Activated naive CD8-positive, alpha-beta T cell treated with anti-CD3 and anti-CD28 coated beads, Interleukin-2, amount 50 U/mL, for 24 hours (primary cell): Measurements from ENCODE around the gene SYCP2L.
A peak's percentile ranks its signal among the peaks of the same experiment; 100 is the strongest.
"Not testable (repeated sequence)": the region's sequence is repeated elsewhere in the genome, so short reads cannot be mapped to it uniquely, and the experiment has no call there.

Experiments used
- ATAC-seq: fragments of 150-1000 bp; cut with Tn5 transposase; one replicate; pipeline ENCODE4 v1.10.0; 2021
- DNase-seq: peaks from one replicate; pipeline ENCODE4 v3.0.0; 2021
- H3K27ac Mint-ChIP-seq: one replicate; pipeline ENCODE4 v1.8.0; 2021; ENCODE audit warnings: mild to moderate bottlenecking, mixed read lengths
- H3K27me3 Mint-ChIP-seq: one replicate; pipeline ENCODE4 v1.8.0; 2021; ENCODE audit warnings: mixed read lengths
- H3K36me3 Mint-ChIP-seq: one replicate; pipeline ENCODE4 v1.8.0; 2021; ENCODE audit warnings: low read depth, mixed read lengths
- H3K4me1 Mint-ChIP-seq: one replicate; pipeline ENCODE4 v1.8.0; 2021; ENCODE audit warnings: mixed read lengths
- H3K4me3 Mint-ChIP-seq: one replicate; pipeline ENCODE4 v1.8.0; 2021; ENCODE audit warnings: mild to moderate bottlenecking, moderate library complexity, mixed read lengths
- H3K9me3 Mint-ChIP-seq: one replicate; pipeline ENCODE4 v1.8.0; 2021; ENCODE audit warnings: mixed read lengths

SYCP2L gene

DNA sequence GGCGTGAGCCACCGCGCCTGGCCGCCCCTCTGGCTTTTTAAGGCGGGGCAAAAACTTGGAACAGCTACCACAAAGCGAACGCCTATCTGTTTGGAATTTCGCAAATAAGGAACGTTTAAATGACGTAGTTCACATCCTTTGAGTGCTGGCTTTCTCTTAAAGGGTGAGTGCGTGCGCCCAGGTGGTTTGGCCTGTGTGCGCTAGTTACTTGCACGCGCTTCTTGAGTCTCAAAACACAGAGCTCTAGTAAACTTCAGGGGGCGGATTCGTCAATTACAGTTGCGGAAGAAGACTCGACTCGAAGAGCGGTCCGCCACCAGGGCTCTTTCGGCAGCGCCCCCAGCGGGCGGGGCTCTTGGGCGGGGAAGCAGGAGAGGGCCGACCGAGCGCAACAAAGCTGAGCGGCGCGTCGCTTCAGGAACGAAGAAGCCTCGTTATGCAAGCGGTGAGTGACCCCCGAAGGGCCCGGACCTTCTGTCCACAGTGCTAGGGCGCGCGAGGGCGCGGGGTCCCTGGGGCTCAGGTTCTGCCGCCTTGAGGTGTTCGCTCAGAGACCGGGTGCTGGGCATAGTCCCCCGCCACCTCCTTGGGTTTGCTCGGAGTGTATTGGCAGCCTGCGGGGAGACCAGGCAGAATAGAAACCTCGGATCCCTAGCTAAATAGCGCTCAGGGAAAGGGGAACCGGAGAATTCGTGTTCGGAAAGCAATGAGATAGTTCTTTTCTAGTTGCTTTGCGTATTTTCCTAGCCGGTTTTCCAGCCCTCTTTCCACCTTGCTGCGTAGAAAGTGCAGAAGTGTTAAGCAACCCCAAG, at the start of gene SYCP2L:
Gene SYCP2L (plus strand): TSS at position 362 of the 812 bp plus-strand sequence. CDS start 75 bp downstream, at position 437.
- DNase-seq (no peak), ATAC-seq (peak; percentile 20)
- no peak within 1 kb of the TSS for H3K27ac Mint-ChIP-seq
- peaks cover 84% of the 10 kb centered on the region for H3K27me3 Mint-ChIP-seq
- peaks cover 10% of the 10 kb centered on the region for H3K4me1 Mint-ChIP-seq
- H3K9me3 Mint-ChIP-seq = peaks cover 13% of the 10 kb centered on the region
- H3K4me3 Mint-ChIP-seq = peak within 1 kb of the TSS; percentile 63
- no peaks in the 10 kb centered on the region for H3K36me3 Mint-ChIP-seq

DNA sequence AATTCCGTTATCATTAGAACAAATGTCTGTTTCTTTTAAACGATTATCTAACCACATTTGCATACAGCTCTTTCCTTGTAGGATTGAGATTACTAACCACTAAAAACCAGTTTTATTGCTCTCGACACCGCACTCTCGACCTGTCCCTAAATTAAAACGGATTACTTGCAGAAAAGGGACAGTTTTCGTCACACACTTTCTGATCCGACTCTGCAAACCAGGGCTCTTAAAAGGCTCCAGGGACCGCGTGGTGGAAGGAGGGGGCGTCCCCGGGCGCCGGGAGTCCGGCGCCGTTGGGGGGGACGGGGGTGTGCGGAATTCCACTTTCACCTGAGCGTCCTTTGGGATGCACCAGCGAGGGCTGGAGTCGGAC, 49.2 kb upstream of the SYCP2L start:
- ATAC-seq (no peak), DNase-seq (peak; percentile 5)
- peaks cover 54% of the 10 kb centered on the region for H3K27me3 Mint-ChIP-seq
- H3K4me1 Mint-ChIP-seq = peaks cover 19% of the 10 kb centered on the region
- H3K9me3 Mint-ChIP-seq = no peaks in the 10 kb centered on the region
- peak overlapping the region; percentile 82 for H3K4me3 Mint-ChIP-seq
- H3K36me3 Mint-ChIP-seq = peaks cover 2% of the 10 kb centered on the region
- peak overlapping the region; percentile 48 for H3K27ac Mint-ChIP-seq

- Mint-ChIP-seq H3K9me3 (no peaks in the 10 kb centered on the region), H3K4me1 (peaks cover 19% of the 10 kb centered on the region), H3K4me3 (peak within 1 kb of the TSS; percentile 82), H3K27ac (peak within 1 kb of the TSS; percentile 97), H3K27me3 (peaks cover 54% of the 10 kb centered on the region), H3K36me3 (peaks cover 2% of the 10 kb centered on the region)
- ATAC-seq = peak; percentile 78
- DNase-seq = peak; percentile 87
Measured at GRCh38 chr6:10837995-10838793, 48.7 kb upstream of the SYCP2L start, which contains the start of gene MAK. TSS of gene MAK (minus strand) at chr6:10838539. CDS start at chr6:10830648, 7,891 bp downstream.

DNA sequence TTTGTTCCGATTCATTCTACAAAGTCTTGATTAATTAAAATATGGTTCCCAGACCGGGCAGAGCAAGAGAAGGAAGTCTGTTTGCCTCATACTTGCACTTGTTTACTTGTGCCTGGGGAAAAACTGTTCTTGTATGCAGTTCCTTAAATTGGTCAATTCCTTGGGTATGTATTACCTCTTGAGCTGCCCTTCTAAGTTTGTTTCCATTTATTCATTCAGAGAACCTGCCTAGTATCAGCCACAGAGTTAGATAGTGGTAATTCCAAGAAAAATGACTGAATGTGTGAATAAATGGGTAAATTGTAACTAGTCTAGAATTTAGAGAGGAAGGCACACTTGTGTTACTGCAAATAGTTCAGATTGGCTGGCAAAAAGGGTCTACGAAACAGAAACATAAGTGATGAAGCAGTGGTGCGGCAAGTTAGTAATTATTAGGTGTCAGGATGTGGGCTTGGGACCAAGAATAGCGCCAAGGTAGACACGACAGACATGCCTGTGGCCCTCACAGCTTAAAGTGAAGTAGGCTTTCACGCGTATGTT, 48.0 kb upstream of the SYCP2L start:
- Mint-ChIP-seq H3K27me3 (peaks cover 58% of the 10 kb centered on the region), H3K9me3 (no peaks in the 10 kb centered on the region), H3K4me1 (peaks cover 19% of the 10 kb centered on the region), H3K27ac (peak overlapping the region; percentile 97), H3K4me3 (peak overlapping the region; percentile 82), H3K36me3 (peaks cover 2% of the 10 kb centered on the region)
- DNase-seq = peak; percentile 16
- peak; percentile 81 for ATAC-seq

DNA sequence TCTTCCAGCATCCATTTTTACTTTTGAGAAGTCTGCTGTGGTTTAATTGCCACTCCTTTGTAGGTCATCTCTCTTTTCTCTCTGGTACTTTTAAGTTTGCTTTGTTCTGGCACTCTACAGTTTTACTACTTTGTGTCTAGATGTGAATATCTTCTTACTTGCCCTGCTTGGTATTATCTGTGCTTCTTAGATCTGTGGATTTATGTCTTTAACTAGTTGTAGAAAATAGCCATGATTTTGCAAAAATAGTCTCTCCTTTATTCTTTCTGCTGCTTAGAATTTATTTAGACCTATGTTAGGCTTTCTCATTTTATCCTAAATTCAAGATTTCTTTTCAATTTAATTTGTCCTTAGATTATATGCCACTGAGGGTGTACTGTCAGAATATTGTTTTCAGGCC, 43.3 kb upstream of the SYCP2L start:
- Mint-ChIP-seq H3K4me3 (no peak overlapping the region), H3K27me3 (peaks cover 32% of the 10 kb centered on the region), H3K9me3 (no peaks in the 10 kb centered on the region), H3K36me3 (no peaks in the 10 kb centered on the region), H3K27ac (no peak overlapping the region), H3K4me1 (peaks cover 10% of the 10 kb centered on the region)
- DNase-seq = no peak
- no peak for ATAC-seq

DNA sequence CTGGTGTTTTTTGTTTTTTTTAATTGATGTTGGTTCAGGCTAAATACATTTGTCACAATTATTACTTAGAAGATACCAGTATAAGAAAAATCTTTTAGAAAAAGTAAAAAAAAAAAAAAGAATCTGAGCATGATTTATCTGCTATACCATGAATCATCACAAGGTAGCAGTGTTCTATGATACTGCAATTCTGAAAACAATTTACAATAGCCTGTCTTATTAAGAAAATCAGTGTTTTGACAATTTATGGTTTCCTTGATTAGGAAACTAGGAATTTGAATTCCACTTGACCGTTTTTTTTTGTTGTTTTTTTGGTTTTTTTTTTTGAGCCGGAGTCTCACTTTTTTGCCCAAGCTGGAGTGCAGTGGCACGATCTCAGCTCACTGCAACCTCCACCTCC, 39.2 kb upstream of the SYCP2L start:
- ATAC-seq (no peak), DNase-seq (no peak)
- Mint-ChIP-seq H3K27me3 (peaks cover 7% of the 10 kb centered on the region), H3K27ac (no peak overlapping the region), H3K36me3 (no peaks in the 10 kb centered on the region), H3K9me3 (no peaks in the 10 kb centered on the region), H3K4me3 (no peak overlapping the region), H3K4me1 (no peaks in the 10 kb centered on the region)

- peaks cover 4% of the 10 kb centered on the region for H3K36me3 Mint-ChIP-seq
- no peaks in the 10 kb centered on the region for H3K4me1 Mint-ChIP-seq
- no peak overlapping the region for H3K27ac Mint-ChIP-seq
- no peak overlapping the region for H3K4me3 Mint-ChIP-seq
- peaks cover 6% of the 10 kb centered on the region for H3K27me3 Mint-ChIP-seq
- no peak for DNase-seq
- no peak for ATAC-seq
- peaks cover 15% of the 10 kb centered on the region for H3K9me3 Mint-ChIP-seq
Measured at GRCh38 chr6:10849901-10850300, 37.0 kb upstream of the SYCP2L start.

DNA sequence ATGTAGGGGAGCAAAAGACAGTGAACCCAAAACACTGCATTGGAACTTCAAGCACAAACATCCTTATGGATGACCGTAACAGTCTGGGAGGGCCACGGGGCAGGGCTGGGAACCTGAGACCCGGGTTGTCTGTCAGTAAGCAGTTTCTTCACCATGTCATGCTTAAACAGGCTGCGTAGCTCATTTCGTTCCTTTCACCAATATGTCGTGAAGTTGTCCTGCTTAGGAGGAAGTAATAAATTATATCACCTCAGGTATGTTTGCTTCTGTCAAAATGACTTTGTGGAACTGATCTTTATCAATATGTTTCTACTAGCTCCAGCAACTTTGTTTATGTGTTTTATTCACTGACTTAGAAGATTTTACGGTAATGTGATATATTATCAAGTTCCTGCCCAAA, 36.1 kb upstream of the SYCP2L start:
- peaks cover 4% of the 10 kb centered on the region for H3K36me3 Mint-ChIP-seq

GRCh38 chr6:10852361-10852960, 34.4 kb upstream of the SYCP2L start:
- Mint-ChIP-seq H3K27ac (no peak overlapping the region), H3K9me3 (peaks cover 15% of the 10 kb centered on the region), H3K4me1 (no peaks in the 10 kb centered on the region), H3K36me3 (peaks cover 4% of the 10 kb centered on the region), H3K27me3 (peaks cover 2% of the 10 kb centered on the region), H3K4me3 (no peak overlapping the region)
- no peak for DNase-seq
- ATAC-seq = no peak

More for the DNA sequence above, 36.1 kb upstream of the SYCP2L start:
- Mint-ChIP-seq H3K27me3 (peaks cover 6% of the 10 kb centered on the region), H3K4me3 (no peak overlapping the region), H3K4me1 (no peaks in the 10 kb centered on the region), H3K27ac (no peak overlapping the region), H3K9me3 (peaks cover 15% of the 10 kb centered on the region)
- ATAC-seq = no peak
- DNase-seq = no peak

GRCh38 chr6:10853849-10854300, 33.0 kb upstream of the SYCP2L start:
- not testable (repeated sequence) for H3K36me3 Mint-ChIP-seq, H3K4me1 Mint-ChIP-seq, H3K27me3 Mint-ChIP-seq, H3K4me3 Mint-ChIP-seq, ATAC-seq, DNase-seq, H3K27ac Mint-ChIP-seq
- peaks cover 15% of the 10 kb centered on the region for H3K9me3 Mint-ChIP-seq

GRCh38 chr6:10854922-10855632, 31.8 kb upstream of the SYCP2L start:
- Mint-ChIP-seq H3K4me1 (no peaks in the 10 kb centered on the region), H3K27ac (no peak overlapping the region), H3K27me3 (peaks cover 2% of the 10 kb centered on the region), H3K4me3 (no peak overlapping the region), H3K36me3 (peaks cover 4% of the 10 kb centered on the region), H3K9me3 (peaks cover 15% of the 10 kb centered on the region)
- ATAC-seq = no peak
- no peak for DNase-seq

GRCh38 chr6:10857259-10857658, 29.6 kb upstream of the SYCP2L start:
- peaks cover 2% of the 10 kb centered on the region for H3K27me3 Mint-ChIP-seq
- DNase-seq (no peak), ATAC-seq (no peak)
- H3K4me3 Mint-ChIP-seq = no peak overlapping the region
- peaks cover 15% of the 10 kb centered on the region for H3K9me3 Mint-ChIP-seq
- peaks cover 4% of the 10 kb centered on the region for H3K36me3 Mint-ChIP-seq
- no peaks in the 10 kb centered on the region for H3K4me1 Mint-ChIP-seq
- H3K27ac Mint-ChIP-seq = no peak overlapping the region

- no peak for ATAC-seq
- Mint-ChIP-seq H3K4me1 (no peaks in the 10 kb centered on the region), H3K27me3 (no peaks in the 10 kb centered on the region), H3K4me3 (no peak overlapping the region), H3K27ac (no peak overlapping the region), H3K9me3 (no peaks in the 10 kb centered on the region), H3K36me3 (no peaks in the 10 kb centered on the region)
- no peak for DNase-seq
Measured at GRCh38 chr6:10861086-10861485, 25.8 kb upstream of the SYCP2L start.

GRCh38 chr6:10862361-10862760, 24.5 kb upstream of the SYCP2L start:
- Mint-ChIP-seq H3K4me1 (no peaks in the 10 kb centered on the region), H3K27ac (no peak overlapping the region), H3K4me3 (no peak overlapping the region), H3K36me3 (no peaks in the 10 kb centered on the region), H3K27me3 (no peaks in the 10 kb centered on the region), H3K9me3 (no peaks in the 10 kb centered on the region)
- DNase-seq (no peak), ATAC-seq (no peak)
